GM12875 (cell line): Measurements from ENCODE around the gene LRFN4.

Source experiments
- H3K4me3 ChIP-seq: one replicate; pipeline ENCODE4 v1.5.1; 2011; ENCODE audit warnings: low read depth, low read length, control low read depth
- TF ChIP-seq, protein P1 (sequence below): IDR thresholded peaks from 2 replicates; pipeline ENCODE4 v1.5.1; 2011; ENCODE audit warnings: low read depth, mild to moderate bottlenecking, control low read depth, inconsistent platforms, low read length, moderate library complexity, borderline replicate concordance; ENCODE audit not compliant: insufficient read depth

LRFN4 gene

DNA sequence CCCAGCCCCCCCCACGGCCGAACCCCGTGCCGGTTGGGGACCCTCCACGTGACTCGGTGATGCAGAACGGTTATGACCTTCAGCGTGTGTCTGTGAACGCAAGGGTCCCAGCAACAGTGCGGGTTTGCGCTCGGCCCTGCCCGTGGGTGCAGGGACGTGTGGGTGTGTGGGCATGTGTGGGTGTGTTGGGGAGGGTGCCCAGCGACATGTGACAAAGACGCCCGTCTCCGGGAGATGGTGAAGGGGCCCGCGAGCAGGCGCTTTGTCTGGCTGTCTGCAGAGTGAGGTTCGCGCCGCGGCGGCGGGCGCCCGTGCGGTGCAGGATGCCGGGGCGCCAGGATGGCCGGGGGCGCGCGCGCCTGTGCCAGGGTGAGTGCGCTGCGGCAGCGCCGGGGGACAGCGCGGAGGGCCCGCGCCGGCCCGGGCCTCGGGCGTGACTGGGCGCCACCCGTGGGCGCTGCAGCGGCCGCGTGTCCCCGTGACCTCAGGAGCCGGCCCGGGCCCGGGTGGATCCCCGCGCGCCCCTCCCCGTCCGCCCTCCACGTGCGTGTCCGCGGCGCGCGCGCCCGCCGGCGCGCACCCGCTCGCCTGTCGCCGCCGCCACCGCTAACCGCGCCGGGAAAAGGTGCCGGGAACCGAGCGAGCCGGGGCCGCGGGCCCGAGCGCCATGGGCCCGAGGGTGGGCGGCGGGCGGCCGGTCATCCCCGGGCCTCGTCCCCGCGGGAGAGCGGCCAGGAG, at the start of gene LRFN4:
Gene LRFN4 (plus strand): TSS at position 569 of the 738 bp plus-strand sequence. CDS start 681 bp downstream, outside the sequence.
- TF ChIP-seq, protein P1, sequence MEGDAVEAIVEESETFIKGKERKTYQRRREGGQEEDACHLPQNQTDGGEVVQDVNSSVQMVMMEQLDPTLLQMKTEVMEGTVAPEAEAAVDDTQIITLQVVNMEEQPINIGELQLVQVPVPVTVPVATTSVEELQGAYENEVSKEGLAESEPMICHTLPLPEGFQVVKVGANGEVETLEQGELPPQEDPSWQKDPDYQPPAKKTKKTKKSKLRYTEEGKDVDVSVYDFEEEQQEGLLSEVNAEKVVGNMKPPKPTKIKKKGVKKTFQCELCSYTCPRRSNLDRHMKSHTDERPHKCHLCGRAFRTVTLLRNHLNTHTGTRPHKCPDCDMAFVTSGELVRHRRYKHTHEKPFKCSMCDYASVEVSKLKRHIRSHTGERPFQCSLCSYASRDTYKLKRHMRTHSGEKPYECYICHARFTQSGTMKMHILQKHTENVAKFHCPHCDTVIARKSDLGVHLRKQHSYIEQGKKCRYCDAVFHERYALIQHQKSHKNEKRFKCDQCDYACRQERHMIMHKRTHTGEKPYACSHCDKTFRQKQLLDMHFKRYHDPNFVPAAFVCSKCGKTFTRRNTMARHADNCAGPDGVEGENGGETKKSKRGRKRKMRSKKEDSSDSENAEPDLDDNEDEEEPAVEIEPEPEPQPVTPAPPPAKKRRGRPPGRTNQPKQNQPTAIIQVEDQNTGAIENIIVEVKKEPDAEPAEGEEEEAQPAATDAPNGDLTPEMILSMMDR: 0 out of 2 replicates have a peak, but pooled peaks have one; percentile 2
- H3K4me3 ChIP-seq: peak within 1 kb of the TSS; percentile 76

DNA sequence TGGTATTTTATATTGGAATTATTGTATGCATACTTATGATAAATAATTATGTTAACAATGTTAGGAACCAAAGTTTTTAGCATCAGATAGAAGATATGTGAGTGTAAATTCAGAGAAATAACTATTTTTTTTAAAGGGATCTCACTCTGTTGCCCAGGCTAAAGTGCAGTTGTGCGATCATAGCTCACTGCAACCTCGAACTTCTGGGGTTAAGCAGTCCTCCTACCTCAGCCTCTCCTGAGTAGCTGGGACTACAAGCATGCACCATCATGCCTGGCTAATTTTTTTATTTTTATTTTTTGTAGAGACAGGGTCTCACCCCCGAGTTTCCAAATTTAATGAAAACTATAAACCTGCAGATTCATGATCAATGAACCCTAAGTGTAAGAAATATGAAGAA, 47.3 kb upstream of the LRFN4 start:
- TF ChIP-seq, protein P1: no peak
- no peak overlapping the region for H3K4me3 ChIP-seq

DNA sequence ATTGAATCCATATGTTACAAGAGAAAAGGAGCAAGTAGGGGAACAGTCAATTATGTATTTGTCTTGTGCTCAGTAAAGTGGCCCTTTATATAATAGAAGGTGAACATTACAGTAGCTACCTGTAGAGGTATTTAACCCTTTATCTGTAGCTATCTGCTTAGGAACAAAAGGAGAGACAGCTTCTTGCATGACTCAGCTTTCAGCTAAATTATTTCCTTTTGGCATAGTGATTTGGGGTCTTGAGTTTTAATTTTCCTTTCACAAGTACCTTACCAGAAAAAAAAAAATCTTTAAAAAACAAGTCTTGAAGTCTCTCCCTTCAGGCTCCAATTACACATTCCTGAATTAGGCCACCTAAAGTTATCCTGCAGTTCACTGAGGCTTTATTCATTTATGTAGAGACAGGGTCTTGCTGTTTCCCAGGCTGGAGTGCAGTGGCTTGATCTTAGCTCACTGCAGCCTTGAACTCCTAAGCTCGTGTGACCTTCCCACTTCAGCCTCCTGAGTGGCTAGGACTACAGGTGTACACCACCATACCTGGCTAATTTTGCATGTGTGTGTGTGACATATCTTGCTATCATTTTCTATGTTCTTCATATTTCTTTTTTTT, 46.2 kb upstream of the LRFN4 start:
- no peak overlapping the region for H3K4me3 ChIP-seq
- TF ChIP-seq, protein P1: no peak

DNA sequence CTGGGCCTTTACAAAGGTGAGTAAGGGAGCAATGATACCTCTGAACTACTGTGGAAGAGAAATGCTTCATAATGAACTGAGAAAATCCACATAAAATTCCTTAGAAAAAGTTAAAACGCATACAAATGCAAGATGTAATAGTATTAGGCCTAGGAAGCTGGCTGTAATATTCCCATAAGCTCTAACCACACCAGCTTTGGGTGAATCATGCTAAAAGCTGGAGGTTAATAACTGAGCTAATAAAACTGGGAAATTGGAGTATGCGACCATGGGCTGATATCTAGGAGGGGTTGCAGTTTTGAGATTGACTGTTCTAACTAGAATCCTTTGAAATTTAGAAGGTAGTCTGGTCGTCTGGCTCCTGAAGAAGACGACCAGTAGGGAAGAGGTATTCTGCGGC, 42.2 kb upstream of the LRFN4 start:
- TF ChIP-seq, protein P1: no peak
- H3K4me3 ChIP-seq: no peak overlapping the region

DNA sequence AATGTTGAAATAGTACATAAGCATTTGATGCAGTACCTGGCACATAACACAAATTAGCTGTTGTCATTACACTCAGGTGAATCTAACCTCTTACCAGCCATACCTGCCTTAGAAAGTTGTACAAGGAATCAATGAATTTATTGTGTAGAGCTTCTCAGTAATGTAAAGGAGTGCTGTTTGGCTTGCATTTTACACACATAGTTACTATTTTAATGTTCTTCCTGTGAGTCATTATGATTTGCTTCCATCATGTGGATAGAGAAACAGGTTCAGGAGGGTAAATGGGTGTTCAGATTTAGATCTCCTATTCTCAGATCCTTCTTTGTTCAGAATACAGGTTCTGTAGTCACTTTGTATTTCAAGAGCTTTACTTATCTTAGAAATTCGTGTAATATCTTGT, 41.2 kb upstream of the LRFN4 start:
- H3K4me3 ChIP-seq: no peak overlapping the region
- TF ChIP-seq, protein P1: no peak

DNA sequence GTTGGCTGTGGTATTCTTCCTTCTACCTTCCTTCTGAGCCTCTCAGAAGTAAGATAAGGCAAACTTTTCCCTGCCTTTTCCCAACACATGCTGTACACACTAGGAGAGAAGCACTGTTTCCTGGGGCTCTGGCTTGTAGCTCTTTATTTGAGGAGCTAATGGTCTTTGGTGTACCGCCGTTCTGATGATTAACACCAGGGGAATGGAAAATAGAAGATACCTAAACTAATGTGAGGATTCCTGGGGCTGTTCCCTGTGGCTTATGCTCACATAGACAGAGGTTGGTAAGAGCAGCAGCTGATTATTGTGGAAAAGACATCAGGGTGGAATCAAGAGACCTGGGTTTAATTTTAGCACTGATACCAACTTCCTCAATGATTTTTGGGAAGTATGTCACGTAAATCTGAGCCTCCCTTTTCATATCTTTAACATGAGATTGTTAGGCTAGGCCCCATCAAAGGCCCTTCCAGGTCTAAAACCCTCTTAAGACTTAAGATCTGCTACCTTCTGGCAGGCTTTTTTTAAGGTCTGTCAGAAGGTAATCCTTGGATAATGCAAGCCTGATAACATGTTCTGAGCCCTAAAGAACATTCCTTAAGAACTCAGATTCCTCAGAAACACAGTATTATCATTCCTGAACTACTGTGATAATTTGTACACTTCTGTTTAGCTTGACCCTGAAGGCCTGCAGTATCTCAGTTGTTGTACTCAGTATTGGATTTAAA, 38.5 kb upstream of the LRFN4 start:
- no peak overlapping the region for H3K4me3 ChIP-seq
- TF ChIP-seq, protein P1: no peak
